Tibial nerve (tissue), 3 donors: ENCODE results near the gene ALKBH2.

Experiments used
- POLR2A ChIP-seq, 2 donors: fragments of 450-650 bp; IDR thresholded peaks; one replicate each; pipeline ENCODE4 v1.6.1; 2017; ENCODE audit warnings: antibody characterized with exemption in 2 of 2, mild to moderate bottlenecking in 2 of 2, moderate library complexity in 2 of 2
- TF ChIP-seq, protein P1 (sequence below), 5 experiments: fragments of 200-600 bp in 3 of 5; fragments of 450-650 bp in 2 of 5; sonication (generic) in 3 of 5; IDR thresholded peaks; one replicate each; pipeline ENCODE4 v1.5.1; 2016 to 2019; ENCODE audit warnings: antibody characterized with exemption in 5 of 5, mild to moderate bottlenecking in 3 of 5, moderate library complexity in 2 of 5

DNA sequence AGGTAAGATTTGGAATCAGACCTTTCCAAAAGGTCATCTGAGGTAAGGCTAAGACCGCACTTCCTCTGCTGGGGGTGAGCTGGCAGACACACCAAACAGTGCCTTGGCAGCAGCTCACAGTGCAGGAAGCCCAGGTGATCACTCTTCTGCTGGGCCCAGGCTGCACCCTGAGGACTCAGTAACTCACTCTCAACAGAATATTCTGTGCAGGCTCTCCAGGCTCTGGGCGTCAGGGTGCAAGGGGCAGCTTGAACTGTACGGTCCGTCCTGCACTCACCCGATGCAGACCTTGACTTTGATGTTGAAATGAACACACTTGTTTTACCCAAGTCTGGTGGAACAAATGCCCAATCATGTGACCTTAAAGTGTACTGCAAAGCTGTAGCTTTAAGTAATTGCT, 6.0 kb downstream of the ALKBH2 start:
- TF ChIP-seq, protein P1, sequence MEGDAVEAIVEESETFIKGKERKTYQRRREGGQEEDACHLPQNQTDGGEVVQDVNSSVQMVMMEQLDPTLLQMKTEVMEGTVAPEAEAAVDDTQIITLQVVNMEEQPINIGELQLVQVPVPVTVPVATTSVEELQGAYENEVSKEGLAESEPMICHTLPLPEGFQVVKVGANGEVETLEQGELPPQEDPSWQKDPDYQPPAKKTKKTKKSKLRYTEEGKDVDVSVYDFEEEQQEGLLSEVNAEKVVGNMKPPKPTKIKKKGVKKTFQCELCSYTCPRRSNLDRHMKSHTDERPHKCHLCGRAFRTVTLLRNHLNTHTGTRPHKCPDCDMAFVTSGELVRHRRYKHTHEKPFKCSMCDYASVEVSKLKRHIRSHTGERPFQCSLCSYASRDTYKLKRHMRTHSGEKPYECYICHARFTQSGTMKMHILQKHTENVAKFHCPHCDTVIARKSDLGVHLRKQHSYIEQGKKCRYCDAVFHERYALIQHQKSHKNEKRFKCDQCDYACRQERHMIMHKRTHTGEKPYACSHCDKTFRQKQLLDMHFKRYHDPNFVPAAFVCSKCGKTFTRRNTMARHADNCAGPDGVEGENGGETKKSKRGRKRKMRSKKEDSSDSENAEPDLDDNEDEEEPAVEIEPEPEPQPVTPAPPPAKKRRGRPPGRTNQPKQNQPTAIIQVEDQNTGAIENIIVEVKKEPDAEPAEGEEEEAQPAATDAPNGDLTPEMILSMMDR (IDR thresholded peaks at IDR 0.05) = no peak
- no peak for TF ChIP-seq POLR2A (IDR thresholded peaks at IDR 0.05)
